Caki2 (cell line): ENCODE data around the gene POLR1G. TPM values are rescaled to one million over a fixed set of nuclear protein-coding genes. Genes with fewer than 3 reads are reported as not detected.
A peak's percentile ranks its signal among the peaks of the same experiment; 100 is the strongest.
"Not testable (repeated sequence)": the region's sequence is repeated elsewhere in the genome, so short reads cannot be mapped to it uniquely, and the experiment has no call there.

Experiments
- DNase-seq: peaks from one replicate; pipeline ENCODE4 v3.0.0-alpha.2; 2015; ENCODE audit warnings: low read depth
- in situ Hi-C: cut with HindIII; loops from 2 replicates; pipeline ENCODE4 v1.10.0; 2016; ENCODE audit warnings: low sequenced_read_pairs, low pct_unique_long_range_greater_than_20kb, mixed read lengths
- total RNA-seq: library from RNA; depleted of rRNA; stranded (reverse); fragments of >200 nt; shearing (Covaris generic); gene quantifications from 2 replicates; pipeline ENCODE4 v1.2.3, GENCODE V29; 2014; ENCODE audit warnings: low replicate concordance

Gene POLR1G
- total RNA-seq, 1 experiment from 2014 or later: 32.3 TPM

DNA sequence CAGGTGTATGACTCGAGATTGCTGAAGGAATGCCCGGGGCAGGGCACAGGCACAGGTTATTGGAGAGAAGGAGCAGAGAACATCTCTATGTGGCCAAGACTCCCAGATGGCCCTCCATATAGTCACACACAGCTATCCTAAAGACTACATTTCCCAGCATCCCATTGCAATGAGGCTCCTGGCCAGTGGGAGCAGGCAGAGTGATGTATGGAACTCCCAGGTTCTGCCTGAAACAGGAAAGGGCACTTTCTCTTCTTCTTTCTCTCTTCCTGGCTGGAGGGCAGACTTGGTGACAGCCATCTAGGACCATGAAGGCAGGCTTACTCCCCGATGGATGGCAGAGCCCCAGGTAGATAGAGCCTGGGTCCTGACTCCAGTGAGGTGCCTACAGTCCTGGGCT, 15.1 kb upstream of the POLR1G start:
- in situ Hi-C loops: no loop called here
- DNase-seq: peak; percentile 39

- no peak for DNase-seq
- in situ Hi-C loops: no loop called here
Observed at GRCh38 chr19:45391871-45392665, 14.4 kb upstream of the POLR1G start.

GRCh38 chr19:45395821-45396617, 10.4 kb upstream of the POLR1G start:
- no peak for DNase-seq
- in situ Hi-C loops: no loop called here

- no peak for DNase-seq
Observed at GRCh38 chr19:45400192-45400591, 6.3 kb upstream of the POLR1G start.

DNA sequence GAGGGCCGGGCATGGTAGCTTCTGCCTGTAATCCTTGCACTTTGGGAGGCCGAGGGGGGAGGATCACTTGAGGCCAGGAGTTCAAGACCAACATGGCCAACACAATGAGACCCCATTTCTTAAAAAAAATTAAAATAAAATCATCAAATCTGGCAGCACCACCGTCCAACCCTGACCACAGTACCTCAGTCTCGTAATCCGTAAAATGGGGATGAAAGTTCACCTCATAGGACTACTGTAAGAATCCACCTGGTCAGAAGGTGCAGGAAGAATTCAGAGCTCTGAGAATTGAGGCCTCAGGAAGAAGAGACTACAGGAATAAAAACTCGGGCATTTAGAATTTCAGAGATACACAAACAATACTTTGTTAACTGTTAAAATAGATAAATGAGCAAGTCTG, 4.6 kb upstream of the POLR1G start:
- in situ Hi-C loops: no loop called here
- no peak for DNase-seq

More at GRCh38 chr19:45400192-45400591, 6.3 kb upstream of the POLR1G start:
- in situ Hi-C loops: no loop called here

- DNase-seq: no peak
- in situ Hi-C loops: no loop called here
Observed at GRCh38 chr19:45402298-45403061, 4.0 kb upstream of the POLR1G start.

GRCh38 chr19:45403272-45403671, 3.2 kb upstream of the POLR1G start:
- in situ Hi-C loops: no loop called here
- no peak for DNase-seq

DNA sequence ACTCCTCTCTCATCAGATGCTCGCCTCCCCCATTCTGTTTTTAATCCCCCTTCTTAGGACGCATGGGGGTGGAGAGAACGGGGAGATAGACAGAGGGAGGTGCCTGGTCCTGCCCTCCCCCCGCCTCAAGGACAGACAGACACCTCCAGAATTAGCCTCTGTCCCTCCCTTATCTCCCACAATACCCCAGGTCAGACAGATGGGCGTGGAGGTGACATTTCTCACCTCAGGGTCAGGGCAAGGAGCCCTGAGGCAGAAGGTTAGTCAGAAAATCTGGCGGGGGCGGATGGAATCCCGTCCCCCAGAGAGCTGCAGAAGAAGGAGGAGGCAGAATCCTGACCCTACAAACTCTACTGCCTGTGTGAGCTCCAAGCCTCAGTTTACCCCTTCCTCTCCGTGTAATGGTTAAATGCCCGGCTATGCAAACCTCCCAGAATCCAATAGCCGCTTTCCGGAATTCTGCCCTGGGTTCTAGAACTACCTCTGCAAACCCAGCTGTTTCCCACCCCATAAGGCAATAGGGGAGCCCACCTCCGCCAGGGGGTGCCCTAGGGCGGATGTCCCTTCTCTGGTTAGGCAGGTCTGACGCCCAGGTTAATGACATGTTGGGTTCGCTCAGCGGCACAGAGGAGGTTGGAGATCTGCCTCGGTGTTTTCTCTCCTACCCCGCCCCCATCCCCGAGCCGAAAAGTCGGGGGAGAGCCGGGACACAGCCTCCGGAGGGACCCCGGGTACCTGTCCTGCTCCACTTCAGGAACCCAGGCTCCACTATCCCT, 2.5 kb upstream of the POLR1G start:
- peak; percentile 56 for DNase-seq
- in situ Hi-C loops: no loop called here

- in situ Hi-C loops: no loop called here
- DNase-seq: peak; percentile 96
Observed at GRCh38 chr19:45404557-45405434, 1.6 kb upstream of the POLR1G start, which contains the start of gene PPP1R13L. Gene PPP1R13L (minus strand): TSS chr19:45405069. CDS start chr19:45398318, 6,751 bp downstream.

- DNase-seq: peak; percentile 98
- in situ Hi-C loops: no loop called here
Observed at GRCh38 chr19:45405435-45406225, 814 bp upstream of the POLR1G start.

DNA sequence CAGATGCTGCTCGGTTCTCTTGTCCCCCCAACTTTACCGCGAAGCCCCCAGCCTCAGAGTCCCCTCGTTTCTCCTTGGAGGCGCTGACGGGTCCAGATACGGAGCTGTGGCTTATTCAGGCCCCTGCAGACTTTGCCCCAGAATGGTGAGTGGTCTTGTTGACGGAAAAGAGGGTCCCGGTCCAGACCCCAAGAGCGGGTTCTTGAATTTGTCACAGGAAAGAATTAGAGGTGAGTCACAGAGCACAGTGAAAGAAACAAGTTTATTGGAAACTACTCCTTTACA, 589 bp downstream of the POLR1G start:
- DNase-seq: no peak
- in situ Hi-C loops: no loop called here

GRCh38 chr19:45407585-45407984, 1.1 kb downstream of the POLR1G start:
- DNase-seq, in situ Hi-C loops: not testable (repeated sequence)

DNA sequence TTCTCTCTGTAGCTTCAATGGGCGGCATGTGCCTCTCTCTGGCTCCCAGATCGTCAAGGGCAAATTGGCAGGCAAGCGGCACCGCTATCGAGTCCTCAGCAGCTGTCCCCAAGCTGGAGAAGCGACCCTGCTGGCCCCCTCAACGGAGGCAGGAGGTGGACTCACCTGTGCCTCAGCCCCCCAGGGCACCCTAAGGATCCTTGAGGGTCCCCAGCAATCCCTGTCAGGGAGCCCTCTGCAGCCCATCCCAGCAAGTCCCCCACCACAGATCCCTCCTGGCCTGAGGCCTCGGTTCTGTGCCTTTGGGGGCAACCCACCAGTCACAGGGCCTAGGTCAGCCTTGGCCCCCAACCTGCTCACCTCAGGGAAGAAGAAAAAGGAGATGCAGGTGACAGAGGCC, 1.7 kb downstream of the POLR1G start:
- DNase-seq: no peak
- in situ Hi-C loops: no loop called here

DNA sequence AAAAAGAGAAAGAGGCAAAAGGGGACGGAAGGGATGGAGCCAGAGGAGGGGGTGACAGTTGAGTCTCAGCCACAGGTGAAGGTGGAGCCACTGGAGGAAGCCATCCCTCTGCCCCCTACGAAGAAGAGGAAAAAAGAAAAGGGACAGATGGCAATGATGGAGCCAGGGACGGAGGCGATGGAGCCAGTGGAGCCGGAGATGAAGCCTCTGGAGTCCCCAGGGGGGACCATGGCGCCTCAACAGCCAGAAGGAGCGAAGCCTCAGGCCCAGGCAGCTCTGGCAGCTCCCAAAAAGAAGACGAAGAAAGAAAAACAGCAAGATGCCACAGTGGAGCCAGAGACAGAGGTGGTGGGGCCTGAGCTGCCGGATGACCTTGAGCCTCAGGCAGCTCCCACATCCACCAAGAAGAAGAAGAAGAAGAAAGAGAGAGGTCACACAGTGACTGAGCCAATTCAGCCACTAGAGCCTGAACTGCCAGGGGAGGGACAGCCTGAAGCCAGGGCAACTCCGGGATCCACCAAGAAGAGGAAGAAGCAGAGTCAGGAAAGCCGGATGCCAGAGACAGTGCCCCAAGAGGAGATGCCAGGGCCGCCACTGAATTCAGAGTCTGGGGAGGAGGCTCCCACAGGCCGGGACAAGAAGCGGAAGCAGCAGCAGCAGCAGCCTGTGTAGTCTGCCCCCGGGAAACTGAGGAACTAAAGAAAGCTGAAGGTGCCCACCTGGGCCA, 2.5 kb downstream of the POLR1G start:
- in situ Hi-C loops: no loop called here
- DNase-seq: no peak

DNA sequence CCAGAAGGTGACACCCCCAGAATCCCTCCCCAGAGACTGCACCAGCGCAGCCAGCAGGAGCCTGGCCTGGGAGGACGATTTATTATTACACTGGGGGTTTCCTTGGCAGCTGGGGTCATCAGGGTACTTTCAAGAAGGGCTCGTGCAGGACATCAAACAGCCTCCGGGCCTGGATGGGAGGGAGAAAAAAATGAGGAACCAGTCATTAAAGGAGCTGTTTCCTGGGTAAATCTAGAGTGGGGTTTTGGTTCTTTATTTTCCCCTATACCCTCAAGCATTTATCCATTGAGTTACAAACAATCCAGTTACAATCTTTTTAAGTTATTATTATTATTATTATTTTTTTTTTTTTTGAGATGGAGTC, 3.1 kb downstream of the POLR1G start:
- in situ Hi-C loops: no loop called here
- DNase-seq: no peak

GRCh38 chr19:45410330-45410729, 3.9 kb downstream of the POLR1G start:
- in situ Hi-C loops, DNase-seq: not testable (repeated sequence)
